ENCODE results near the gene MGAT5.

Gene MGAT5

DNA sequence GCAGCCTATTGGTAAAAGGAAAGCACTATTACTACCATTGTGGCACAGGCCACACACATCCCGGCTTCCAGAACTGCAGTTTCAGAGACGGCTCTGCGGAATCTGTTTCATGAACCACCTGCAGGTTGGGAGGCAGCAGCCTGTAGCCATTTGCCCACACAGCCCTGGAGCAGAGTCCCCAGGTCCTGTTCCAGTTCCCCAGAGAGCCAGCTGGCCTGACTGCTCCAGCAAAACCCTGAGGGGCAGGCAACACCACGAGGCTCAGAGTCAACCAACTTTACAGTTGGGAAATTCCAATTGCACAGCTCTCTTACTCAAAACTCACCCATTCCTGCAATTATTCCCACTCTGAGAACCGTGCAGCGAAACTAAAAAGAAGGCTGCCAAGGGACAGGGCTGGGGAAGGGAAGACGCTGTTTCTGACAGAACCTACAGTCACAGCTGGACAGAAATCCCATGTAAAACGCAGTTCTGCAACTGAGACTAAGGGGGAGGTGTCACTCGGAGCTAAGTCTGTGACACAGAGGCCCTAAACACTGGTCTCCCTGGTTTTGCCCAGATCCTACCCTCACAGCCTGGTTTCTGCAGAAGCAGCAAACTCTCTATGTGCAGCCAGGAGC is 245.5 kb downstream of the MGAT5 start:
- no peak for DNase-seq
- Mint-ChIP-seq H3K4me3 (no peak overlapping the region), H3K27ac (no peak overlapping the region), H3K36me3 (ENCODE audit: low read depth) (no peaks in the 10 kb centered on the region), H3K9me3 (no peaks in the 10 kb centered on the region), H3K27me3 (no peaks in the 10 kb centered on the region), H3K4me1 (ENCODE audit: low read depth) (no peaks in the 10 kb centered on the region)

DNA sequence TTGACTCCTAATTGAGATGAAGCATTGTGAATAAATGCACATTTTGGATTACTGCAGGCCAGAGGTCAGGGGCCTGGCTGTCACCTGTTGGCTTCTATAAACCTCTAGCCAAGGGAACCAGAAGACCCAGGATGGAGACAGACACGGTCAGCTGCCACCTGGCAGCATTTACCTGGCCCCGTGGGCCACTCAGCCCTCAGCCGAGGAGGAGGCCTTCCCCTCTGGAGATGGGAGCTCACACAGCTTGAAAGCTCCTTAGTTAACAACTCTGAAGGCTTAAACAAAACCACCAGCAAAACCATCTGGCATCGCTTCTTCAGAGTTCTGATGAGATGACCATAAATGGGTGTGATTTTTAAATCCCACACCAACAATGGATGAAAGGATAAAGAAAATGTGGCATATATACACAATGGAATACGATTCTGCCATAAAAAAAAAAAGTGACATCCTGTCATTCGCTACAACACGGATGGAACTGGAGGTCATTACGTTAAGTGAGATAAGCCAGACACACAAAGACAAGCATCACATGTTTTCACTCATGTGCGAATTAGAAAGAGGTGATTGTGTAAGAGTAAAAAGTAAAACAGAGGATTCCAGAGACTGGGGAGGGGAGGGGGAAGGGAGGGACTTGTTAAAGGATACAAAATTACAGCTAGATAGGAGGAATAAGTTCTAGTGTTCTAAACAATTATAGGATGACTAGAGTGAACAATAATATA is 246.5 kb downstream of the MGAT5 start:
- no peaks in the 10 kb centered on the region for H3K27me3 Mint-ChIP-seq
- H3K27ac Mint-ChIP-seq = no peak overlapping the region
- no peak for DNase-seq
- H3K4me3 Mint-ChIP-seq = no peak overlapping the region
- no peaks in the 10 kb centered on the region for H3K4me1 Mint-ChIP-seq (ENCODE audit: low read depth)
- H3K9me3 Mint-ChIP-seq = no peaks in the 10 kb centered on the region
- no peaks in the 10 kb centered on the region for H3K36me3 Mint-ChIP-seq (ENCODE audit: low read depth)

DNA sequence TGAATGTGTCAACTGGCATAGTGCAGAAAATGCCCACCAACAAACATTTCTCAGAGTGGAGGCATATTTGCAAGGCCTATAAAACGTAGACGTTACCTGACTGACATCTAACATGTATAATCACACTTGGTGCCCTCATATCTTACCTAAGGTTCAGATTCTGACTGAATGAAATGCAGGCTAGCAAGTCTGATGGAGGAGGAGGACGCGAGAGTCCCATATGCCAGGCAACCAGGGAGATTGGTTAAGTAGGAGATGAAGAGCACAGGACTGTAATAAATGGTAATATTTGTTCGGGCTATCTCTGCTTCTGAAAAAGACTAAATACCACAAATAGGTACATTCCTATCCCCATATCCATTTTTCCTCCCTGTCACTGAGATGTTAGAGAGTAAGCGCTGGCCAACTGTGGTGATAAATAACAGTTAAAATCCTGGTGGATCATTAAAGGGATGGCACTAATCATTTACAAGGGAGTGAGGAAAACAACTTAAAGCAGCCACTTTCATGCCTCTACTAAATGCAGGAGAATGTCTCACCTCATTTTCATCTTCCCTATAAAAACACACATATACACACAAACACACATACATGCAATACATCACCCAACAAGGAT is 247.7 kb downstream of the MGAT5 start:
- Mint-ChIP-seq H3K27me3 (no peaks in the 10 kb centered on the region), H3K36me3 (ENCODE audit: low read depth) (no peaks in the 10 kb centered on the region), H3K4me3 (no peak overlapping the region), H3K4me1 (ENCODE audit: low read depth) (no peaks in the 10 kb centered on the region), H3K9me3 (no peaks in the 10 kb centered on the region), H3K27ac (no peak overlapping the region)
- no peak for DNase-seq

DNA sequence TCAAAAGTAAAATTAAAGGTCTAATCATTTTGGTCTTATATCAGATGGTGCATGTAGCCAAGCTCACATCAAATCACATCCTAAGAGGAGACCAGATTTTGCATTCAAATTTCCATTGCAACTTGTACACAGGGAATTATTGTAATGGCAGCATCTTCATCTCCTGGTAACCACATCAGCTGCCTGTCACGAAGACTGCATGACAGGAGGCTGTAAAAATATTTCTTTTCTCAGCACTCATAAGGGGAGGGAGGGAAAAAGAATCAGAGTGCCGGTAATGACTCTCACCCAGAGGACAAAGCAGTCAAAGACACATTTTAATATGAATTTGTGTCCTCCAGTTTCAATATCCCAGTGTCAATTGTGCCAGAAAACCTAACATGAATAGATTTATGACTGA is 248.2 kb downstream of the MGAT5 start:
- Mint-ChIP-seq H3K4me3 (no peak overlapping the region), H3K36me3 (ENCODE audit: low read depth) (no peaks in the 10 kb centered on the region), H3K27me3 (no peaks in the 10 kb centered on the region), H3K9me3 (no peaks in the 10 kb centered on the region), H3K27ac (no peak overlapping the region), H3K4me1 (ENCODE audit: low read depth) (no peaks in the 10 kb centered on the region)
- DNase-seq = no peak
